H9 (cell line): ENCODE results near the gene OSTN. TPM values are rescaled to one million over a fixed set of nuclear protein-coding genes. Genes with fewer than 3 reads are reported as not detected.

Experiments used
- DNase-seq: peaks from one replicate; pipeline ENCODE4 v3.0.0-alpha.2; 2017
- H2AFZ ChIP-seq: one replicate; pipeline ENCODE4 v1.6.1; 2013; ENCODE audit warnings: mild to moderate bottlenecking, low read length, control low read depth, moderate library complexity
- H2AK5ac ChIP-seq: 2 replicates; pipeline ENCODE4 v1.6.1; 2013; ENCODE audit warnings: low read length, control low read depth, mixed read lengths; ENCODE audit not compliant: insufficient read length
- H2BK120ac ChIP-seq: one replicate; pipeline ENCODE4 v1.6.1; 2013; ENCODE audit warnings: low read depth, mild to moderate bottlenecking, low read length, control low read depth, inconsistent platforms; ENCODE audit not compliant: poor library complexity, severe bottlenecking
- H2BK12ac ChIP-seq: 2 replicates; pipeline ENCODE4 v1.6.1; 2013; ENCODE audit warnings: low read length, control low read depth, mixed read lengths, low read depth; ENCODE audit not compliant: insufficient read length
- H2BK15ac ChIP-seq: 2 replicates; pipeline ENCODE4 v1.6.1; 2013; ENCODE audit warnings: low read depth, low read length, control low read depth
- H2BK20ac ChIP-seq: one replicate; pipeline ENCODE4 v1.6.1; 2013; ENCODE audit warnings: low read depth, mild to moderate bottlenecking, low read length, control low read depth, inconsistent platforms; ENCODE audit not compliant: poor library complexity, severe bottlenecking
- H2BK5ac ChIP-seq: 2 replicates; pipeline ENCODE4 v1.6.1; 2013; ENCODE audit warnings: low read length, control low read depth, mixed read lengths; ENCODE audit not compliant: insufficient read length
- H3K14ac ChIP-seq: 2 replicates; pipeline ENCODE4 v1.6.1; 2013; ENCODE audit warnings: low read length, control low read depth; ENCODE audit not compliant: insufficient read depth
- H3K18ac ChIP-seq: 2 replicates; pipeline ENCODE4 v1.6.1; 2013; ENCODE audit warnings: low read depth, mild to moderate bottlenecking, mixed read lengths, low read length, control low read depth; ENCODE audit not compliant: insufficient read length
- H3K23ac ChIP-seq: 2 replicates; pipeline ENCODE4 v1.6.1; 2013; ENCODE audit warnings: low read length, control low read depth, mixed read lengths, low read depth; ENCODE audit not compliant: insufficient read length
- H3K23me2 ChIP-seq: 2 replicates; pipeline ENCODE4 v1.6.1; 2013; ENCODE audit warnings: low read depth, mild to moderate bottlenecking, mixed read lengths, low read length, control low read depth; ENCODE audit not compliant: insufficient read length, poor library complexity, severe bottlenecking
- H3K27ac ChIP-seq: 2 replicates; pipeline ENCODE4 v1.5.1; 2013; ENCODE audit warnings: low read length, control low read depth, mixed read lengths, low read depth; ENCODE audit not compliant: insufficient read length
- H3K27me3 ChIP-seq: 2 replicates; pipeline ENCODE4 v1.6.1; 2013; ENCODE audit warnings: low read length, control low read depth, inconsistent platforms; ENCODE audit not compliant: insufficient read depth
- H3K4ac ChIP-seq: 2 replicates; pipeline ENCODE4 v1.6.1; 2013; ENCODE audit warnings: low read depth, mild to moderate bottlenecking, control low read depth, inconsistent platforms, low read length, moderate library complexity
- H3K4me1 ChIP-seq: 2 replicates; pipeline ENCODE4 v1.6.1; 2013; ENCODE audit warnings: low read length, control low read depth, inconsistent platforms; ENCODE audit not compliant: insufficient read depth
- H3K4me2 ChIP-seq: 2 replicates; pipeline ENCODE4 v1.6.1; 2013; ENCODE audit warnings: low read length, control low read depth, mixed read lengths; ENCODE audit not compliant: insufficient read length, insufficient read depth
- H3K56ac ChIP-seq: 2 replicates; pipeline ENCODE4 v1.6.1; 2013; ENCODE audit warnings: low read depth, mild to moderate bottlenecking, mixed read lengths, low read length, control low read depth; ENCODE audit not compliant: insufficient read length
- H3K79me1 ChIP-seq: 2 replicates; pipeline ENCODE4 v1.6.1; 2013; ENCODE audit warnings: low read depth, mild to moderate bottlenecking, moderate library complexity, low read length, control low read depth, inconsistent platforms; ENCODE audit not compliant: insufficient read depth, poor library complexity, severe bottlenecking
- H3K79me2 ChIP-seq: 2 replicates; pipeline ENCODE4 v1.6.1; 2013; ENCODE audit warnings: low read length, control low read depth, inconsistent platforms; ENCODE audit not compliant: insufficient read depth
- H3K9ac ChIP-seq: 2 replicates; pipeline ENCODE4 v1.6.1; 2013; ENCODE audit warnings: low read length, control low read depth, mixed read lengths; ENCODE audit not compliant: insufficient read length; ENCODE audit errors: extremely low read depth
- H3K9me3 ChIP-seq: one replicate; pipeline ENCODE4 v1.6.1; 2013; ENCODE audit warnings: low read depth, low read length, inconsistent platforms; ENCODE audit not compliant: control insufficient read depth
- H3T11ph ChIP-seq: one replicate; pipeline ENCODE4 v1.6.1; 2013; ENCODE audit warnings: mild to moderate bottlenecking, low read length, control low read depth, inconsistent platforms
- H4K20me1 ChIP-seq: one replicate; pipeline ENCODE4 v1.6.1; 2013; ENCODE audit not compliant: control insufficient read depth, insufficient read length, insufficient read depth
- H4K5ac ChIP-seq: 2 replicates; pipeline ENCODE4 v1.6.1; 2013; ENCODE audit warnings: low read depth, mild to moderate bottlenecking, mixed read lengths, low read length, control low read depth; ENCODE audit not compliant: insufficient read length
- H4K8ac ChIP-seq: replicated peaks from 2 replicates; pipeline ENCODE4 v1.6.1; 2013; ENCODE audit warnings: low read length, control low read depth, mixed read lengths, low read depth; ENCODE audit not compliant: insufficient read length
- H4K91ac ChIP-seq: 2 replicates; pipeline ENCODE4 v1.6.1; 2013; ENCODE audit warnings: low read depth, mild to moderate bottlenecking, moderate library complexity, mixed read lengths, low read length, control low read depth; ENCODE audit not compliant: insufficient read length
- H3K27ac Mint-ChIP-seq, 3 experiments: 2 replicates in 2 of 3; 3 replicates in 1 of 3; pipeline ENCODE4 v1.8.0; 2020 to 2021; ENCODE audit warnings: mixed read lengths in 3 of 3, mild to moderate bottlenecking in 1 of 3, moderate library complexity in 1 of 3
- H3K27me3 Mint-ChIP-seq: 2 replicates; pipeline ENCODE4 v1.8.0; 2021; ENCODE audit warnings: low read depth, mild to moderate bottlenecking, moderate library complexity, mixed read lengths
- H3K36me3 Mint-ChIP-seq, 3 experiments: 2 replicates in 2 of 3; 3 replicates in 1 of 3; pipeline ENCODE4 v1.8.0; 2020 to 2021; ENCODE audit warnings: low read depth in 3 of 3, mixed read lengths in 3 of 3; ENCODE audit not compliant: insufficient read depth in 1 of 3
- H3K4me1 Mint-ChIP-seq, 2 experiments: 2 replicates each; pipeline ENCODE4 v1.8.0; 2020; ENCODE audit warnings: mixed read lengths in 2 of 2
- H3K4me3 Mint-ChIP-seq, 2 experiments: 2 replicates in 1 of 2; 3 replicates in 1 of 2; pipeline ENCODE4 v1.8.0; 2020 to 2021; ENCODE audit warnings: mild to moderate bottlenecking in 2 of 2, mixed read lengths in 2 of 2, moderate library complexity in 1 of 2
- H3K9me3 Mint-ChIP-seq, 2 experiments: 2 replicates in 1 of 2; 3 replicates in 1 of 2; pipeline ENCODE4 v1.8.0; 2020; ENCODE audit warnings: mild to moderate bottlenecking in 2 of 2, mixed read lengths in 2 of 2, moderate library complexity in 1 of 2
- CTCF ChIP-seq: fragments of 200-600 bp; sonication (generic); conservative IDR thresholded peaks from 3 replicates; pipeline ENCODE4 v1.8.0; 2021; ENCODE audit warnings: antibody characterized with exemption, mild to moderate bottlenecking
- WGBS: extraction: QIAGEN DNeasy Blood & Tissue Kit; methylation state at CpG from one replicate; pipeline ENCODE4 v1.1.7; 2013; ENCODE audit warnings: missing lambda C conversion rate, low lambda C conversion rate, mixed read lengths; ENCODE audit not compliant: insufficient read length; ENCODE audit errors: extremely low coverage; 5-methylcytosine and 5-hydroxymethylcytosine counted together
- total RNA-seq: library from RNA; stranded (reverse); gene quantifications from 2 replicates; pipeline ENCODE4 v1.2.1, GENCODE V29; 2021

OSTN gene
- total RNA-seq, 1 experiment from 2014 or later, result 0.07 TPM

GRCh38 chr3:191259486-191259885, 60.4 kb downstream of the OSTN start:
- Histone ChIP-seq H3K27me3 (no peaks in the 10 kb centered on the region), H3K4me1 (peaks cover 7% of the 10 kb centered on the region; the same call in 1 of the 2 replicates), H3K4ac (no peak overlapping the region), H3K4me2 (no peak overlapping the region), H3K18ac (no peak overlapping the region), H3K56ac (no peak overlapping the region), H2AFZ (no peak overlapping the region), H2BK15ac (no peak overlapping the region), H4K5ac (no peak overlapping the region), H2BK20ac (no peak overlapping the region), H3K14ac (no peak overlapping the region), H2BK5ac (no peak overlapping the region), H3K27ac (no peak overlapping the region), H3K9me3 (no peaks in the 10 kb centered on the region), H4K8ac (no peak overlapping the region), H2BK12ac (no peak overlapping the region), H3K9ac (no peak overlapping the region), H3K23ac (no peak overlapping the region), H3K79me2 (no peaks in the 10 kb centered on the region), H3T11ph (no peak overlapping the region), H2BK120ac (no peak overlapping the region), H2AK5ac (no peak overlapping the region), H3K23me2 (no peaks in the 10 kb centered on the region), H4K20me1 (no peaks in the 10 kb centered on the region), H4K91ac (no peak overlapping the region), H3K79me1 (no peaks in the 10 kb centered on the region)
- Mint-ChIP-seq H3K27me3 (no peaks in the 10 kb centered on the region), H3K27ac (no peak overlapping the region; a peak in 1 of 7 replicates), H3K36me3 (no peaks in the 10 kb centered on the region; a peak in 1 of 7 replicates), H3K4me3 (no peak overlapping the region), H3K9me3 (no peaks in the 10 kb centered on the region; a peak in 1 of 5 replicates), H3K4me1 (peaks cover 46 to 74% of the 10 kb centered on the region in 2 experiments)
- TF ChIP-seq CTCF, result no peak
- no peak for DNase-seq
- WGBS, result no CpG with 5 or more reads among the region's 1 CpG
